Right ventricle myocardium inferior (tissue), 1 donor: ENCODE data around the gene PGF. TPM values are rescaled to one million over a fixed set of nuclear protein-coding genes. Genes with fewer than 3 reads are reported as not detected.

Experiments used
- ATAC-seq: fragments of 200-7000 bp; cut with Tn5 transposase; one replicate; pipeline ENCODE4 v1.9.1; 2020; ENCODE audit warnings: mild to moderate bottlenecking, moderate library complexity
- DNase-seq: peaks from one replicate; pipeline ENCODE4 v3.0.0; 2021; ENCODE audit errors: missing footprints
- intact Hi-C: fragments of 100-400 bp; cut with DNase I; formaldehyde crosslinking; loops from one replicate; pipeline ENCODE4 v1.11.0; 2022
- total RNA-seq: library from RNA; stranded (reverse); fragmentation: NEBNext Ultra II Directional; extraction: Animal tissue kit (Norgen Biotek cat#: 25700); gene quantifications from one replicate; pipeline ENCODE4 v1.2.1, GENCODE V29; 2021
- donor health status: DM: no; HTN: yes; CAD: no; lungs with severe emphysema.

The PGF gene
- total RNA-seq, 1 donor from 2014 or later, result 6.5 TPM

DNA sequence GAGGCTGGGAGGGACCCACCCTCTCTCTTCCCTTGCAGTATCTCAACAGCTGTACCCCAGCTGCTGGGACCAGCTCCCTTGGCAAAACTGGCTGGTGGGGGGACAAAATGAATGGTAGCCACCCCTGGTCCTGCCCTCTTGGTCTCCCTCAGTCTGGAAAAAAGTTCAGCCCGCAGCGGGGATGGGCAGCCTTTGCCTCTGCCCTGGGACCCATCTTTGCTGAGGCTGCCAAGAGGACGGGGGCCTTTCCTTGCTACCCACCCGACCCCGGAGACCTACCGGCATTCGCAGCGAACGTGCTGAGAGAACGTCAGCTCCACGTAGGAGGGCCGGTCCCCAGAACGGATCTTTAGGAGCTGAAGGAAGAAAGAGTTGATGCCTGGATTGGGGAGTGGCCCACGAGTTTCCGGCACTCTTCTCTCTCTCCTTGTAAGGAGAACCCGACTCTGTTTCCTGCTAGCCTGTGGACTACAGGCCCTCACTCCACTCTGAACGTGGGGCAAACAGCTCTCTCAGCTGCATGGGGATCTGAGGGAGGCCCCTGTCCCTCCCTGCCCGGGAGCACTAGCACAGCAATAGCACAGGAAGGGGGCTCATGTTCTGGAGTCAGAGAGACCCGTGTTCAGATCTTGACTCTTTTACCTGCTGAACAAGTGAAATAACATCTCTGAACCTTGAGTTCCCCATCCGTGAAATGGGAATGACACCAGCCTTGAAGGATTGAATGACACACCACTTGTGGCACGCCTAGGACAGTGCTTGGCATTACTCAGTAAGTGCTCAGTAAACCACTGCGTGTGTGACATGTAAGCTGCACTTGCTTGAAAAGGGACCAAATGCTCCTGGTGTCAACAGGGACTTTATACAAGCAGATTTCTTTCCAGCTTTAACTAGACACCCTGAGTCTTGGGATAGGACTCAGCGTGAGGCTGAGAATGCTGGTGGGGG lies 6.9 kb downstream of the PGF start:
- intact Hi-C loops, result loop anchor here (10.0 kb wide), 1 partner anchor 136 kb away; no protein-coding TSS in a partner anchor
- ATAC-seq, result no peak
- no peak for DNase-seq

DNA sequence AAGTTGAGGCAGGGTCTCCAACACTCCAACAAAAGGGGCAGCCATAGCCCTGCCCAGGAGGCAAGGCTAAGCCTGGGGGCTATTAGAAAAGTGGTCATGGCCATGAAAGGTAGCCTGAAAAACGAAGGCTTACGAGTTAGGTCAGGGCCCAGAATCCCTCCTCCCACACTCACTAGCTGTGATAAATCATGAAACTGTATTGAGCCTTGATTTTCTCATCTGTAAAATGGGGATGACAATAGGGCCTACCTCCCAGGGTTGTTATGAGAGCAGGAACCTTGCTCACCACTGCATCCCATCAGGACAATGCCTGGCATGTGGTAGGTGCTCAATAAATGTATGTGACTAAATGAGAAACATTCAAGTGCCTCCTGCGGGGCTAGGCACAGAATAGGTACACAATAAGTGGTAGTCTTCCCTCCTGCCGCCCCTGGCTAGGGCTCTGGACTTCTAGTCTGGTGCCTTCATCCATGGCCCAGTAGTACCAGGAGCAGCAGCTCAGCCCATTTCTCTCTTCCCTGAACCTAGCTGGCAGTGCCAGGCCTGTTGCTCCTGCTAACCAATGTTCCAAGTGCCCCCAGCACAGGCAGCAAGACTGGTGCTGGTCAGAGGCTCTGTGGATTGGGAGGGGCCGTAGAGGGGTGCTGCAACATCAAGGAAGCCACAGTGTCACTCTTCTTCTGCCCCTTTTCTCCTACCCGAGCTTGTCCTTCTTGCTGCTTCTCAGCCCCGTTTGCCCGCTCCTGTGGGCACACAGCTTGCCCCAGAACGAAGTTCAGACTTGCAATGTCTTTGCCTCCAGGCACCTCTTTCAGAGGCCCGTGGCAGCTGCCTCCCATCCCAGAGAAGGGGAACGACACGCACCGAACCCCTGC lies 7.8 kb downstream of the PGF start:
- intact Hi-C loops, result loop anchor here (2.0 to 10.0 kb wide), 2 partner anchors 57 to 137 kb away; no protein-coding TSS in a partner anchor
- ATAC-seq (no peak), DNase-seq (no peak)

- intact Hi-C loops, result loop anchor here (2.0 to 10.0 kb wide), 2 partner anchors 58 to 138 kb away; no protein-coding TSS in a partner anchor
- no peak for DNase-seq
Measured at GRCh38 chr14:74946659-74947281, 8.6 kb downstream of the PGF start.

DNA sequence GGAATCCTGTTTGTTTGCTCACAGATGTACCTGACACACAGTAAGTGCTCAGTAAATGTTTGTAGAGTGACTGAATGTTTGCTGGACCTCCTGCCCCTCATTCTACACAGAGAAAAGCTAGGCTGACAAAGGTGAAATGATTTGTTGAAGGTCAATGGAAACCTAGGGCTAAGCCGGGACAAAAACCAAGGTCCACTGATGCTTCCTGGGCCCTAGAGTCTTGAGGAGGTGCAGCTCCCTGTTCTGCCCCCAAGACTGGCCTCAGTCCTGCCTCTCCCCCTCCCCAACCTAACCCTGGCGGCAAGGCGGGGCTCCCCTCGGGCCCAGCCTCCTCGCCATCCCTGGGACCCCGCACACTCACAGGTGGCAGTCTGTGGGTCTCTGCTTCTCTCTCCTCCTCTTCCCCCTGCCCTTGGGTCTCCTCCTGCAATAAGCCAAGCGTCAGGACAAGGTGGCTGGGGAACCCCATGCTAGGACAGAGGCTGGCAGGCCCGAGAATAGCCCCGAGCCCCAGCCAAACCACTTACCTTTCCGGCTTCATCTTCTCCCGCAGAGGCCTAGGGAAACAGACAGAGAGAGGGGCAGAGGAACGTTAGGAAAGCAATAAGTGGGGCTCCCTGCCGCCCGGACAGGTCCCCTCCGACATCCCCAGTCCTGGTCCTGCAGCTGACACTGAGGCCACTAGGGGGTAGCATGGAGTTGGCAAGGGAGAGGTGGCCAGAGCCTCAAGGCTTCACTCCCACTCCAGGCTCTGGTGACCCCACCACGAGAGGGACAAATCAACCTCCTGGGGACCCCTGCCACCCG lies 9.3 kb downstream of the PGF start:
- ATAC-seq (peak; percentile 83), DNase-seq (peak; percentile 89)
- intact Hi-C loops, result loop anchor here (2.0 to 10.0 kb wide), 2 partner anchors 59 to 139 kb away; no protein-coding TSS in a partner anchor

More at GRCh38 chr14:74946659-74947281, 8.6 kb downstream of the PGF start:
- ATAC-seq, result peak; percentile 78

GRCh38 chr14:74945261-74945851 lies 10.0 kb downstream of the PGF start:
- DNase-seq, result no peak
- no peak for ATAC-seq
- intact Hi-C loops, result loop anchor here (10.0 kb wide), 1 partner anchor 139 kb away; no protein-coding TSS in a partner anchor

- DNase-seq (no peak), ATAC-seq (no peak)
- intact Hi-C loops, result loop anchor here (10.0 kb wide), 1 partner anchor 142 kb away; no protein-coding TSS in a partner anchor
Measured at GRCh38 chr14:74942608-74943007, 12.8 kb downstream of the PGF start.

DNA sequence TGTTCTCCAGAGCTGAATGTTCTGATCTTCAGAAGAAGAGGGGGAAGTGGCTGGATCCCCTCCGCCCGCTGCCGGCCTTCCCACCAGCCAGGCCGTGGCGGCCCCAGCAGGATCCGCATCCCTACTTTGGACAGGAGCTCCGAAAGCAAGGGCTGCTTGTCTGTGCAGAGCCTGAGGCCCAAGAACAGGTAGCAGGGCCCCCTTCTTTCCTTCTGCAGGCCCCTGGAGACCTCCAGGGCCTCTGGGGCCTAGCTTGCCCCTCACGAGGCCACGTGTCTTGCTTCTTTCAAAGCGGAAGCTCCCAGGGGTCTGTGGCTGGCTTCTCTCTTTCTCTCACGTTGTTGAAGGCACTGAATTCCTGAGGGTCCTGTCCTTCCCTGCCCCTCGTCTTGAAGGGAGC lies 13.2 kb downstream of the PGF start:
- ATAC-seq, result no peak
- DNase-seq, result no peak
- intact Hi-C loops, result loop anchor here (10.0 kb wide), 1 partner anchor 143 kb away; no protein-coding TSS in a partner anchor

DNA sequence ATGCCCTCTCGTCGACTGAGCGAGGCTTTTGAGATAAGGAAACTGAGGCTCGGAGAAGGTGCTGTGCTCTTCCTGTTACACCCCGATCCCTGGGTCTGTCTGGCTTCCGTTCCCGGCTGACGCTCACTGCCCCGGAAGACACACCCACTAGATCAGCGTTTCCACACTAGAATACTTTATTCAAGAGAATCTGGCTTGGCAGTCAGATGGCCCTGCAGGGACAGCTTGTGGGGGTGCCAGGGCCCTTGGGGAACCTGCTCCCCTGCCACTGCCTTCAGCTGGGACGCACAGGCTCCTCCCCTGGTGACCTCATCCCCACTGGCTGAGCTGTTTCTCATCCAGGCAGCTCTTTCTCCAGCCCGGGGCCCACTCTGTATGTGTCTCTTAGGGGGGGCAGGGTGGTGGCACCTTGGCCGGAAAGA lies 13.7 kb downstream of the PGF start:
- ATAC-seq, result peak; percentile 33
- peak; percentile 88 for DNase-seq

GRCh38 chr14:74940956-74941565 lies 14.3 kb downstream of the PGF start:
- DNase-seq (no peak), ATAC-seq (no peak)
- intact Hi-C loops, result loop anchor here (10.0 kb wide), 1 partner anchor 144 kb away; no protein-coding TSS in a partner anchor

More for the DNA sequence above, 13.7 kb downstream of the PGF start:
- intact Hi-C loops, result loop anchor here (10.0 kb wide), 1 partner anchor 143 kb away; no protein-coding TSS in a partner anchor

- ATAC-seq (no peak), DNase-seq (no peak)
- intact Hi-C loops, result no loop called here
Measured at GRCh38 chr14:74938531-74939495, 16.6 kb downstream of the PGF start.

DNA sequence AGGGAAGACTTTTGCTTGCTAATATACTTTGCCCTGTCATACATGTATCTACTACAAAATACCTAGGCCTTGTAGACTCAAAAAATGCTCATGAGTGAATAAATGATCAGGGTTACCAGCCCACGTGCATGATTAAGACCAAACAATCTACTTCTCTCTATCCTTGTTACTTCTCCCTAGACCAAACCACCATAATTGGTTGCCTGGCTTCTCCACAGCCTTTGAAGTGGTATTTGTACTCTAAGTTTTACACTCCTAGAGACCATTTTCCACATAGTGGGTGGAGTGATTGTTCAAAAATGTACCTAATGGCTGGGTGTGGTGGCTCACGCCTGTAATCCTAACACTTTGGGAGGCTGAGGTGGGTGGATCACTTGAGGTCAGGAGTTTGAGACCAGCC lies 18.2 kb downstream of the PGF start:
- no peak for ATAC-seq
- DNase-seq, result no peak
- intact Hi-C loops, result no loop called here

GRCh38 chr14:74936731-74937130 lies 18.7 kb downstream of the PGF start:
- ATAC-seq, result no peak
- intact Hi-C loops, result no loop called here
- DNase-seq, result no peak

DNA sequence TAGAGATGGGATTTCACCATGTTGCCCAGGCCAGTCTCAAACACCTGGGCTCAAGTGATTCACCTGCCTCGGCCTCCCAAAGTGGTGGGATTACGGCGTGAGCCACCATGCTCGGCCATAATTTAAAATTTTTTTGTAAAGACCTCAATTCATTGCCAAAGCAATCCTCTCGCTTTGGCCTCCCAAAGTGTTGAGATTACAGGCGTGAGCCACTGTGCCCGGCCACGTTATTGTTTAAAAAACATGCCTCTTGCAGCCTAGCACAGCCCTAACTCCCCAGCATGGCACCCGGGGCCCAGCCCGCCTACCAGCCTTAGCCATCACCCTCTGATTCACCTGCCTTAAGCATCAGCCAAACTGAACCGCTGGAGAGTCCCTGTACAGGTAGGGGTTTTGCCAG lies 19.2 kb downstream of the PGF start:
- no peak for DNase-seq
- no peak for ATAC-seq
- intact Hi-C loops, result no loop called here

DNA sequence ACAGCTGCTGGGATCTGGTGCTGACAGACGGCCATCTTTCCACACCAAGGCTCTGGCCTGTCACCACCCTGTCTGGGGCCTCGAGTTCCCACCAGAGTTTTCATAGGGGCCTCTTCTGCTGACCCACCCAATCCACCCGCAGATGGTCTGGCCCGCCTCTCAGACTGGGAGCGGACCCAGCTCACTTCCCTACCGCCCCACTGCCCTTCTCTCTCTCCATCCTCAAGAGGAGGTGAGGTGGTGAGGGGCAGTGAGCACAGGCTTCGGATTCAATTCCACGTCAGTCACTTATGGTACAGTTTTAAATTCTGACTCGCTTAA lies 20.1 kb downstream of the PGF start:
- ATAC-seq (peak; percentile 5), DNase-seq (no peak)
- intact Hi-C loops, result no loop called here

DNA sequence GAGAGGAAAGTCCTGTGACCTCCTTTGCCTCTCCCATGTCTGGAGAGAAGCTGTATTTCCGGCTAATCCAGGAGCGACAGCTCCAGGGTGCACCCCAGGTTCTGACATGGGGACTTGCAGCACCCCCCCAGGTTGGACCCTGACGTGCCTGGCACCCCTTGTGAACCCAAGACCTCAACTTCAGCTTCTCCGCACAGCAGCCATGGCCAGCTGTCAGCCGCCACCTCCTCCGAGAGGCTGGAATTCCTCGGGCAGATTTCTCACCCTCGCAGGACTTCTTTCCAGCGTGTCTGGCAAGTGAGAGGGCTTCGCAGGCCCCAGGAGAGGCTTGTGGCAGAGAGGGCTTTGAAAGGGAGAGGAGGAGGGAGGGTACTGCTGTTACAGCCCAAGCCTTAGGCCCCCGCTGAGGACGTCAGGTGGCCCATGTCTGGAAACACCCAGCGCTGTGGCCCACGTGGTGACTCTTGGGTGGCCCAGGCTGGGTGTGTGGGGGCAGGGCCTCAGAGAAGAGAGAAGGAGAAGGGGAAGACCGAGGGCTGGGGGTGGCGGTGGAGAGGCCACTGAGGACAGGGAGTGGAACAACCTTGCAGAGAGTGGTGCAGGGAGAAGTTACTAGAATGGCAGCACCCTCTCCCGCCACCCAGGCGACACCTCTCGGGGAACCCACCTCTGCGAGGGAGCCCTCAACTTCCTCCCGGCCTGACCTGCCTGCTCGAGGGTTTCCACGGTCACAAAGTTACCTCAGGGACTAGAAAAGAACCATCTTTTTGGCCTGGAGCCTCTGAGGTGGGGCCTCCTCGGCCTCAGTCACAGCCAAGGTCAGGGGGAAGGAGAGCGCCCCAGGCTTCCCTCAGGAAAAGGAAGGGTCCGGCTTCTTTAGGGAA lies 20.7 kb downstream of the PGF start:
- ATAC-seq (peak; percentile 76), DNase-seq (no peak)
- intact Hi-C loops, result no loop called here
